ENCODE results near the gene NVL.
"Not testable (repeated sequence)": the region's sequence is repeated elsewhere in the genome, so short reads cannot be mapped to it uniquely, and the experiment has no call there.

Gene NVL

GRCh38 chr1:224329842-224330753 is at the start of gene NVL:
NVL (minus strand) TSS chr1:224330172; CDS start chr1:224330127, 45 bp downstream.
- peak; percentile 64 for DNase-seq (ENCODE audit: low read depth)

GRCh38 chr1:224378855-224379631 is 49.1 kb upstream of the NVL start:
- DNase-seq (ENCODE audit: low read depth) = no peak

- no peak for DNase-seq (ENCODE audit: low read depth)
These were observed 47.7 kb upstream of the NVL start for GRCh38 chr1:224377676-224378006.

GRCh38 chr1:224375059-224375458 is 45.1 kb upstream of the NVL start:
- no peak for DNase-seq (ENCODE audit: low read depth)

GRCh38 chr1:224373008-224373590 is 43.1 kb upstream of the NVL start:
- no peak for DNase-seq (ENCODE audit: low read depth)

- no peak for DNase-seq (ENCODE audit: low read depth)
These were observed 38.4 kb upstream of the NVL start for GRCh38 chr1:224368409-224368808.

GRCh38 chr1:224359207-224359606 is 29.2 kb upstream of the NVL start:
- no peak for DNase-seq (ENCODE audit: low read depth)

- DNase-seq (ENCODE audit: low read depth) = no peak
These were observed 28.3 kb upstream of the NVL start for GRCh38 chr1:224358237-224358636.

- no peak for DNase-seq (ENCODE audit: low read depth)
These were observed 27.7 kb upstream of the NVL start for GRCh38 chr1:224357626-224358124.

GRCh38 chr1:224356685-224357625 is 27.0 kb upstream of the NVL start, which contains the start of gene CNIH4:
CNIH4 (plus strand) TSS chr1:224356879; CDS start chr1:224356925, 46 bp downstream.
- peak; percentile 90 for DNase-seq (ENCODE audit: low read depth)

GRCh38 chr1:224353975-224354925 is 24.3 kb upstream of the NVL start:
- no peak for DNase-seq (ENCODE audit: low read depth)

GRCh38 chr1:224352436-224353085 is 22.6 kb upstream of the NVL start:
- not testable (repeated sequence) for DNase-seq (ENCODE audit: low read depth)

GRCh38 chr1:224349716-224350115 is 19.7 kb upstream of the NVL start:
- not testable (repeated sequence) for DNase-seq (ENCODE audit: low read depth)

- DNase-seq (ENCODE audit: low read depth) = no peak
These were observed 18.2 kb upstream of the NVL start for GRCh38 chr1:224348137-224348536.

- DNase-seq (ENCODE audit: low read depth) = no peak
These were observed 13.7 kb upstream of the NVL start for GRCh38 chr1:224343679-224344078.

GRCh38 chr1:224340453-224341384 is 10.7 kb upstream of the NVL start:
- not testable (repeated sequence) for DNase-seq (ENCODE audit: low read depth)

GRCh38 chr1:224339442-224340033 is 9.6 kb upstream of the NVL start:
- DNase-seq (ENCODE audit: low read depth) = no peak

Data from T-helper 22 cell (primary cell).